ENCODE data around the gene MYO9B.

The MYO9B gene

DNA sequence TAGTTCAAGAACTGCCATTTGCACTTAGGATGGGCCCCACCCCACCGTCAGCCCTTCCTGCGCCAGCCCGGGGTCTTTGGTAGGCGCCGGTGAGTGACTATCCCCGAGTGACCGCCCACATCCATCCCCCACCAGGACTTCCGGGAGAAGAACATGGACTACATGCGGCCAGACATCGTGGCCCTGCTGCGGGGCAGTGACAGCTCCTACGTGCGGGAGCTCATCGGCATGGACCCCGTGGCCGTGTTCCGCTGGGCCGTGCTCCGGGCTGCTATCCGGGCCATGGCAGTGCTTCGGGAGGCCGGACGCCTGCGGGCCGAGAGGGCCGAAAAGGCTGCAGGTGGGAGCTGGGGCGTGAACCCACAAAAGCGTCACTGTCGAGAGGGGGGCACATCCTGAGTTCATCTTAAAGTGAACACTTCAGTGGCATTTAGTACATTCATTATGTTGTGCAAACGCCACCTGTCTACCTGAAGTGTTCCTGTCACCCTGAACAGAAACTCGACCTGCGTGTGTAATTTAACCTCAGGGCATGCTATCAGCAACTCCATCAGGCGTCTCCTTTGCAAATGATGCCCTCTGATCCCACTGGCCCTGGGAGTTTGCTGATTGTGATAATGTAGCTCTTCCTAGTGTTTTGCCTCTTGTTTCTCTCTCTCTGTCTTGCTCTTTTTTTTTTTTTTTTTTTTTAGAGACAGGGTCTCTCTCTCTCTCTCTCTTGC lies 97.2 kb downstream of the MYO9B start:
- no peak for DNase-seq (ENCODE audit: low read depth, low spot score)
- ChIA-PET POLR2A (no interaction called here), CTCF (interaction anchor here (0.6 to 2.1 kb wide), 3 partner anchors 9 to 78 kb away, joined by 3 to 10 read pairs (median 3); no protein-coding TSS in a partner anchor)

GRCh38 chr19:17178291-17178690 lies 102.7 kb downstream of the MYO9B start:
- no peak for DNase-seq (ENCODE audit: low read depth, low spot score)
- POLR2A ChIA-PET: no interaction called here
- H3K4me3 ChIP-seq (ENCODE audit: low read depth, low read length): no peak overlapping the region
- CTCF ChIA-PET: no interaction called here
- TF ChIP-seq, protein P1, sequence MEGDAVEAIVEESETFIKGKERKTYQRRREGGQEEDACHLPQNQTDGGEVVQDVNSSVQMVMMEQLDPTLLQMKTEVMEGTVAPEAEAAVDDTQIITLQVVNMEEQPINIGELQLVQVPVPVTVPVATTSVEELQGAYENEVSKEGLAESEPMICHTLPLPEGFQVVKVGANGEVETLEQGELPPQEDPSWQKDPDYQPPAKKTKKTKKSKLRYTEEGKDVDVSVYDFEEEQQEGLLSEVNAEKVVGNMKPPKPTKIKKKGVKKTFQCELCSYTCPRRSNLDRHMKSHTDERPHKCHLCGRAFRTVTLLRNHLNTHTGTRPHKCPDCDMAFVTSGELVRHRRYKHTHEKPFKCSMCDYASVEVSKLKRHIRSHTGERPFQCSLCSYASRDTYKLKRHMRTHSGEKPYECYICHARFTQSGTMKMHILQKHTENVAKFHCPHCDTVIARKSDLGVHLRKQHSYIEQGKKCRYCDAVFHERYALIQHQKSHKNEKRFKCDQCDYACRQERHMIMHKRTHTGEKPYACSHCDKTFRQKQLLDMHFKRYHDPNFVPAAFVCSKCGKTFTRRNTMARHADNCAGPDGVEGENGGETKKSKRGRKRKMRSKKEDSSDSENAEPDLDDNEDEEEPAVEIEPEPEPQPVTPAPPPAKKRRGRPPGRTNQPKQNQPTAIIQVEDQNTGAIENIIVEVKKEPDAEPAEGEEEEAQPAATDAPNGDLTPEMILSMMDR (IDR thresholded peaks at IDR 0.05; ENCODE audit: insufficient read depth, low read length, missing control alignments): no peak

More for the DNA sequence above, 97.2 kb downstream of the MYO9B start:
- H3K4me3 ChIP-seq (ENCODE audit: low read depth, low read length): no peak overlapping the region
- TF ChIP-seq, protein P1 (IDR thresholded peaks at IDR 0.05; ENCODE audit: insufficient read depth, low read length, missing control alignments): no peak

DNA sequence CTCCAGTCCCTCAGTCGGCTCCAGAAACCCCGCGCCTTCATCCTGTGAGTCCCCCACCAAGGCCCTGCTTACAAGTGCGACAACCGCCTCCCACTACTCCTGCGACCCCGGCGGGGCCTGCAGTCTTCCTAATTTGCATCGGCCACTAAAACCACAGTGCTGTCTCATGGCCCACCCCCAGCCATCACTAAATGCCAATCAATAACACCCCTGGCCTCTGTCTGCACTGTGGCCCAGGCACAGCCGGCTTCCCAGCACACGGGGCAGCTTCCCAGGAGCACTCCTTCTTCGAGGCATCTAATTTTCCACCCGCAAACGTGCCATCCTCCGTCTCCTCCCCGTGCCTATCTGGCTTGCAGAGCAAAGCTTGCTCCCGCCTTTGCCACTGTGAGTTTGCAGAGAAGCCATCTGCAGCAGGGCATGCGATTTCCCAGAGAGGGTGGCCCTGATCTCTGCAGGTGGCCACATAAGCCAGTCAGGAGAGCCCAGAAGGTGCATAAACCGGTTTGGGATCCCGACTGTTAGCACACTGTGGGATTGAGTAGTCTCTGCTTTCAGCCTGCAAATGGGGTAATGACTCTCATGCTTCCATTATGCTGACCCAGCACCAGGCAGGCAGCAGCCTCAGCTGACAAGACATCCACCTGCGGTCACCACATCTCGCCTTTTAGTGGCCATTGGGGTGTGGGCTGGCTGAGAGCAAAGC lies 105.6 kb downstream of the MYO9B start:
- no peak for DNase-seq (ENCODE audit: low read depth, low spot score)
- ChIA-PET POLR2A (no interaction called here), CTCF (interaction anchor here (0.6 to 1.1 kb wide), 3 partner anchors 41 to 114 kb away, joined by 3 read pairs; no protein-coding TSS in a partner anchor)
- TF ChIP-seq, protein P1 (IDR thresholded peaks at IDR 0.05; ENCODE audit: insufficient read depth, low read length, missing control alignments): no peak
- no peak overlapping the region for H3K4me3 ChIP-seq (ENCODE audit: low read depth, low read length)

GRCh38 chr19:17183271-17183761 lies 107.7 kb downstream of the MYO9B start:
- DNase-seq (ENCODE audit: low read depth, low spot score): no peak
- ChIA-PET POLR2A (no interaction called here), CTCF (interaction anchor here (0.9 to 2.3 kb wide), 6 partner anchors 9 to 103 kb away, joined by 3 to 10 read pairs (median 4); no protein-coding TSS in a partner anchor)
- TF ChIP-seq, protein P1 (IDR thresholded peaks at IDR 0.05; ENCODE audit: insufficient read depth, low read length, missing control alignments): no peak
- H3K4me3 ChIP-seq (ENCODE audit: low read depth, low read length): no peak overlapping the region

DNA sequence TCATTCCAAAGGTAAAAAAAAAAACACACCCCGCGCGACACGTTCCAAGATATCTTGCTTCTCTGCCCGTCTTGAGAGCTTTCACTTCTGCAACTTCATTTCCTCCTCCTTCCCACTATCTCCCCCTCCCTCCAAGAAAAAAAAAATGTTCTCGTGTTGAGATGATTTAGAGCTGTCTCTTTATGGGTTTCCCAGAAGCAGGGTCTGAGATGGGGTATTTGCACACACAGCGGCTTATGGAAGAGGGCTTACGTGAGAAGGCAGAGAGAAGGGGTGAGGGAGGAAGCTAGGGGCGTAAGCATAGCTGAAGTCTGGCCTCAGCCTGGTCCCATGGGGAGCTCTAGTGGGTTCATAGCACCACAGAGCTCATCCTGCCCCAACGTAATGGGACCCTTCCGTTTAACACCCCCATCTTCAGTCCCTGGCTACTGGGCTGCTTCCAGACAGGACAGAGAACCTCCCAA lies 108.3 kb downstream of the MYO9B start:
- DNase-seq (ENCODE audit: low read depth, low spot score): no peak
- TF ChIP-seq, protein P1 (IDR thresholded peaks at IDR 0.05; ENCODE audit: insufficient read depth, low read length, missing control alignments): no peak
- ChIA-PET CTCF (interaction anchor here (0.8 to 2.3 kb wide), 6 partner anchors 10 to 117 kb away, joined by 3 to 10 read pairs (median 4); no protein-coding TSS in a partner anchor), POLR2A (no interaction called here)
- H3K4me3 ChIP-seq (ENCODE audit: low read depth, low read length): no peak overlapping the region

GRCh38 chr19:17184371-17184841 lies 108.8 kb downstream of the MYO9B start:
- no peak for DNase-seq (ENCODE audit: low read depth, low spot score)

More at GRCh38 chr19:17184371-17184841, 108.8 kb downstream of the MYO9B start:
- TF ChIP-seq, protein P1 (IDR thresholded peaks at IDR 0.05; ENCODE audit: insufficient read depth, low read length, missing control alignments): no peak
- POLR2A ChIA-PET: no interaction called here
- CTCF ChIA-PET: interaction anchor here (0.8 to 2.3 kb wide), 5 partner anchors 10 to 118 kb away, joined by 3 to 10 read pairs (median 3); no protein-coding TSS in a partner anchor
- H3K4me3 ChIP-seq (ENCODE audit: low read depth, low read length): no peak overlapping the region
